SKM-1 treated with dmso at 0.1 percent for 144 hours (cell line): ENCODE measurements around the gene VRK3.
"Not testable (repeated sequence)": the region's sequence is repeated elsewhere in the genome, so short reads cannot be mapped to it uniquely, and the experiment has no call there.

Experiments
- DNase-seq: peaks from one replicate; lab custom pipeline; 2025; ENCODE audit not compliant: unreplicated experiment; lab: John Stamatoyannopoulos, UW

VRK3 gene, protein sequence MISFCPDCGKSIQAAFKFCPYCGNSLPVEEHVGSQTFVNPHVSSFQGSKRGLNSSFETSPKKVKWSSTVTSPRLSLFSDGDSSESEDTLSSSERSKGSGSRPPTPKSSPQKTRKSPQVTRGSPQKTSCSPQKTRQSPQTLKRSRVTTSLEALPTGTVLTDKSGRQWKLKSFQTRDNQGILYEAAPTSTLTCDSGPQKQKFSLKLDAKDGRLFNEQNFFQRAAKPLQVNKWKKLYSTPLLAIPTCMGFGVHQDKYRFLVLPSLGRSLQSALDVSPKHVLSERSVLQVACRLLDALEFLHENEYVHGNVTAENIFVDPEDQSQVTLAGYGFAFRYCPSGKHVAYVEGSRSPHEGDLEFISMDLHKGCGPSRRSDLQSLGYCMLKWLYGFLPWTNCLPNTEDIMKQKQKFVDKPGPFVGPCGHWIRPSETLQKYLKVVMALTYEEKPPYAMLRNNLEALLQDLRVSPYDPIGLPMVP

GRCh38 chr19:50025022-50025793, at the start of gene VRK3:
Gene VRK3 (minus strand): TSS chr19:50025372. CDS start chr19:50016162, 9,210 bp downstream.
- peak; percentile 86 for DNase-seq

DNA sequence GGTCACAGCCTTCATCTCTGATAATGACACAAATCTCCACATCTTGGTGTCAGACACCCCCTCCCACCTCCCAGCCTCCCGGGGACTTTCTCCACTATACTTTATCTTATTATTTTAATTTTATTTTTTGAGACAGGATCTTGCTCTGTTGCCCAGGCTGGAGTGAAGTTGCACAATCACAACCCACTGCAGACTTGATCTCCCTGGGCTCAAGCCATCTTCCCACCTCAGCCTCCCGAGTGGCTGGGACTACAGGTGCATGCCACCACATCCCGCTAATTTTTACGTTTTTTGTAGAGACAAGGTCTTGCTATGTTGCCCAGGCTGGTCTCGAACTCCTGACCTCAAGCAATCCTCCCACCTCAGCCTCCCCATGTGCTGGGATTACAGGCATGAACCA, 43.2 kb upstream of the VRK3 start:
- DNase-seq, result not testable (repeated sequence)

DNA sequence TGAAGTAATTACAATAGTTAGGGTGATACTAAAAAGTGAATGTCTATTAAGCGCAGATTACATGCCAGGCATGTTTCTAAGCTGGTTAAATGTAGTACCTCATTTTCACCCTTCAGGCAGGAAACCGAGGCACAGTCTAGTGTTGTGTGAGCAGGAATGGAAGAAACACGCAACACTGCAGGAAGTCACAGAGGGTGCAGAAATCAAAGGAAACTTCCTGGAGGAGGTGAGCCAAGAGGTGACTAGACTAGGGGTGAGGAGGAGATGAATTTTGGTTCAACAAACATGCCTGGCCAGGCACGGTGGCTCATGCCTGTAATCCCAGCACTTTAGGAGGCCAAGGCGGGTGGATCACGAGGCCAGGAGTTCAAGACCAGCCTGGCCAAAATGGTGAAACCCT, 42.4 kb upstream of the VRK3 start:
- DNase-seq, result no peak

GRCh38 chr19:50065938-50066337, 40.8 kb upstream of the VRK3 start:
- no peak for DNase-seq

GRCh38 chr19:50061650-50062049, 36.5 kb upstream of the VRK3 start:
- DNase-seq, result no peak

GRCh38 chr19:50060107-50060506, 34.9 kb upstream of the VRK3 start:
- no peak for DNase-seq

GRCh38 chr19:50059045-50059444, 33.9 kb upstream of the VRK3 start:
- no peak for DNase-seq

DNA sequence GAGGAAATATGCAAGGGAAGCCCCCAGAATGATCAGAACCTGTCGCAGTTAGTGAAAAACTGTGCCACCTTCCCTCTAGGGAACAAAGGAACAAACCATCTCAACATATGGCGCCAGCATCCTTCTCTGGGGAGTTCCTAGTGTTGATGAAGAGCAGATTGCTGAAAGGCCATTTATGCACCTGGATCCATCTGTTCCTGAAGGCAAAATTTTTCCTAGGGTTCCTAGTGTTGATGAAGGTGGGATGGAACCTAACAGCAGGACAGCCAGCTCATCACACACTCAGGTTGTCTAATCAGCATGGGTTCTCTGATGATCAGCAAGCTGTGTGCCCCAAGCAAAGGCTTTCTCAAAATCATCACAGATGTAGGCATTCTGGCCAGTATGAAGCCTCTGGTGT, 33.3 kb upstream of the VRK3 start:
- no peak for DNase-seq

GRCh38 chr19:50053119-50053518, 27.9 kb upstream of the VRK3 start:
- no peak for DNase-seq

GRCh38 chr19:50051964-50052363, 26.8 kb upstream of the VRK3 start:
- DNase-seq, result no peak

- not testable (repeated sequence) for DNase-seq
These were observed 26.2 kb upstream of the VRK3 start for GRCh38 chr19:50051228-50051895.

- DNase-seq, result peak; percentile 42
These were observed 25.4 kb upstream of the VRK3 start for GRCh38 chr19:50050406-50051227.

GRCh38 chr19:50047671-50048070, 22.5 kb upstream of the VRK3 start:
- no peak for DNase-seq

- no peak for DNase-seq
These were observed 21.7 kb upstream of the VRK3 start for GRCh38 chr19:50046649-50047503.

- no peak for DNase-seq
These were observed 19.8 kb upstream of the VRK3 start for GRCh38 chr19:50044922-50045321.

- no peak for DNase-seq
These were observed 18.8 kb upstream of the VRK3 start for GRCh38 chr19:50043967-50044366.

GRCh38 chr19:50042363-50043024, 17.3 kb upstream of the VRK3 start:
- DNase-seq, result no peak

DNA sequence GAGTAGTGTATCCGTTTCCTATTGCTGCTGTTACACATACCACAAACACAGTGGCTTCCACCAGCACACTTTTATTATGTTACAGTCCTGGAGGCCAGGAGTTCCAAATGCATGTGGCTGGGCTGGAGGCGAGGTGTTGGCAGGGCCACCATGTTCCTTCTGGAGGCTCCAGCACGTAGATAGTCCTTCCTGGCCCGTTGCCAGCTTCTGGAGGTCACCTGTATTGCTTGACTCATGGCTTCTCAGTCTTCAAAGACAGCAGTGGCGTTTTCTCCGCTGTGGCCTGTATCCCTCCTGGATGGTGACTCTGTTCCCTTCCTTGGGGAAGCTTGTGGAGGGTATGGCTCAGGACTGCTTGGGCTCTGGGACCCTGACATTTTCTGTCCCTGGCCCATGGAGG, 15.8 kb upstream of the VRK3 start:
- DNase-seq, result no peak

DNA sequence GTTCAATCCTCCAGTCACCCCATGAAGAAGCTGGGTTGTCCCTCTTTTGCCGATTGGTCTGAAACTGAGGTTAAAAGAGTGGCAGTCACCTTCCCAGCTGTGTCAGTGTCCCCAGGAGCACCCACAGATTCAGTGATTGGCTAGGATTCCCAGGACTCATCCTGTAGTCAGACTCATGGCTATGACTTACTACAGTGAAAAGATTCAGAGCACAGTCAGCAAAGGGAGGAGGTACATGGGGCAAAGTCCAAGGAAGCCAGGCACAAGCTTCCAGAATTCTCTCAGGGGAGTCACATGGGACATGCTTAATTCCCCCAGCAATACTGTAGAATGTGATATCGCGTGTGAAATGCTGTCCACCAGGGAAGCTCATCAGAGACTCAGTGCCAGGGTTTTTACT, 14.8 kb upstream of the VRK3 start:
- no peak for DNase-seq
